B cell (primary cell): ENCODE measurements around the gene MYO6. TPM values are rescaled to one million over a fixed set of nuclear protein-coding genes. Genes with fewer than 3 reads are reported as not detected.

Experiments used
- ATAC-seq: fragments of 200-7000 bp; cut with Tn5 transposase; one replicate; pipeline ENCODE4 v1.10.0; 2021; ENCODE audit warnings: low read depth, mild to moderate bottlenecking, moderate number of reproducible peaks, moderate library complexity
- CTCF ChIA-PET: fragments of 350-600 bp; sonication (Branson Sonifier 250); formaldehyde crosslinking; loops from one replicate; lab custom pipeline; 2021; ENCODE audit warnings: antibody characterized with exemption, inconsistent platforms; lab: Charles Lee
- POLR2A ChIA-PET: fragments of 350-600 bp; sonication (Branson Sonifier 250); formaldehyde crosslinking; loops from one replicate; lab custom pipeline; 2021; ENCODE audit warnings: antibody characterized with exemption; lab: Charles Lee
- DNase-seq: peaks from one replicate; pipeline ENCODE4 v3.0.0; 2013
- H2AFZ ChIP-seq: 2 replicates; pipeline ENCODE4 v1.6.1; 2012; ENCODE audit warnings: mild to moderate bottlenecking, low read depth, low read length; ENCODE audit not compliant: insufficient read depth, poor library complexity, severe bottlenecking
- H3K27ac ChIP-seq, 2 donors: 1 replicate in 1 of 2; 2 replicates in 1 of 2; pipeline ENCODE4 v1.5.1; 2012 to 2013; ENCODE audit warnings: low read length in 2 of 2, mild to moderate bottlenecking in 2 of 2, moderate library complexity in 1 of 2
- H3K27me3 ChIP-seq, 4 experiments: fragments of 200-600 bp in 1 of 4; sonication (generic) in 1 of 4; replicated peaks in 1 of 4; 1 replicate in 2 of 4; 2 replicates in 2 of 4; pipeline versions ENCODE4 v1.6.1 to v1.7.0; 2013 to 2016; ENCODE audit warnings: low read length in 3 of 4, mild to moderate bottlenecking in 2 of 4, mixed read lengths in 1 of 4, moderate library complexity in 1 of 4; ENCODE audit not compliant: insufficient read depth in 4 of 4, control insufficient read depth in 3 of 4; ENCODE audit errors: control extremely low read depth in 1 of 4
- H3K36me3 ChIP-seq, 2 experiments: replicated peaks in 1 of 2; 1 replicate in 1 of 2; 2 replicates in 1 of 2; pipeline versions ENCODE4 v1.6.1 to v1.7.1; 2013; ENCODE audit warnings: low read length in 1 of 2; ENCODE audit not compliant: insufficient read depth in 2 of 2, control insufficient read depth in 1 of 2; ENCODE audit errors: control extremely low read depth in 1 of 2, extremely low read depth in 1 of 2
- H3K4me1 ChIP-seq, 2 donors: fragments of 200-600 bp in 1 of 2; sonication (generic) in 1 of 2; 1 replicate in 1 of 2; 2 replicates in 1 of 2; pipeline versions ENCODE4 v1.5.1 to v1.6.1; 2013 to 2017; ENCODE audit warnings: low read length in 2 of 2; ENCODE audit not compliant: control insufficient read depth in 2 of 2, insufficient read depth in 2 of 2
- H3K4me2 ChIP-seq: replicated peaks from 2 replicates; pipeline ENCODE3; 2012; ENCODE audit warnings: mild to moderate bottlenecking, low read depth, low read length; ENCODE audit not compliant: poor library complexity, severe bottlenecking
- H3K4me3 ChIP-seq, 5 experiments: fragments of 200-600 bp in 1 of 5; sonication (generic) in 1 of 5; 1 replicate in 3 of 5; 2 replicates in 2 of 5; pipeline versions ENCODE4 v1.5.1 to v1.7.0; 2011 to 2016; ENCODE audit warnings: low read length in 4 of 5, mild to moderate bottlenecking in 4 of 5, low read depth in 2 of 5, control low read depth in 1 of 5, moderate library complexity in 1 of 5; ENCODE audit not compliant: insufficient read depth in 1 of 5; ENCODE audit errors: control extremely low read depth in 1 of 5, extremely low read depth in 1 of 5
- H3K79me2 ChIP-seq: fragments of 200-600 bp; sonication (generic); one replicate; pipeline ENCODE4 v1.6.0; 2016; ENCODE audit warnings: low read length; ENCODE audit not compliant: control insufficient read depth, insufficient read depth
- H3K9ac ChIP-seq: fragments of 200-600 bp; sonication (generic); 2 replicates; pipeline ENCODE4 v1.6.1; 2017; ENCODE audit warnings: mild to moderate bottlenecking, low read length, moderate library complexity
- H3K9me3 ChIP-seq, 3 donors: one replicate each; pipeline versions ENCODE4 v1.6.1 to v1.7.1; 2013; ENCODE audit warnings: low read length in 2 of 3; ENCODE audit not compliant: control insufficient read depth in 2 of 3, insufficient read depth in 1 of 3; ENCODE audit errors: control extremely low read depth in 1 of 3
- H4K20me1 ChIP-seq: 2 replicates; pipeline ENCODE4 v1.6.0; 2012; ENCODE audit warnings: mild to moderate bottlenecking, low read length; ENCODE audit not compliant: insufficient read depth, control insufficient read depth, poor library complexity, severe bottlenecking
- H3K27ac Mint-ChIP-seq: one replicate; pipeline ENCODE4 v1.8.0; 2021; ENCODE audit warnings: mixed read lengths
- H3K27me3 Mint-ChIP-seq: one replicate; pipeline ENCODE4 v1.8.0; 2021; ENCODE audit warnings: mixed read lengths
- H3K4me1 Mint-ChIP-seq: one replicate; pipeline ENCODE4 v1.8.0; 2021; ENCODE audit warnings: mixed read lengths
- H3K4me3 Mint-ChIP-seq: one replicate; pipeline ENCODE4 v1.8.0; 2021; ENCODE audit warnings: mixed read lengths
- H3K9me3 Mint-ChIP-seq: one replicate; pipeline ENCODE4 v1.8.0; 2022; ENCODE audit warnings: mixed read lengths; ENCODE audit not compliant: insufficient read depth
- CTCF ChIP-seq: fragments of 200-600 bp; IDR thresholded peaks from one replicate; pipeline ENCODE4 v1.8.0; 2022; ENCODE audit warnings: antibody characterized with exemption, mild to moderate bottlenecking
- EZH2 ChIP-seq: IDR thresholded peaks from 2 replicates; pipeline ENCODE4 v1.6.1; 2012; ENCODE audit warnings: borderline replicate concordance, low read depth, mild to moderate bottlenecking, moderate library complexity, low read length; ENCODE audit not compliant: insufficient read depth, poor library complexity, severe bottlenecking
- WGBS: methylation state at CpG from one replicate; pipeline ENCODE4 v1.1.5; 2013; ENCODE audit warnings: missing lambda C conversion rate; ENCODE audit not compliant: insufficient coverage; 5-methylcytosine and 5-hydroxymethylcytosine counted together
- intact Hi-C: fragments of 100-400 bp; cut with micrococcal nuclease; formaldehyde crosslinking; loops from one replicate; pipeline ENCODE4 v1.10.0; 2022
- polyA plus RNA-seq: library from polyadenylated mRNA; depleted of rRNA; stranded (reverse); fragments of >200 nt; gene quantifications from 2 replicates; pipeline ENCODE4 v1.2.3, GENCODE V29; 2012
- total RNA-seq, 2 donors: library from RNA; stranded (reverse); fragments of 120-200 nt in 1 of 2; gene quantifications; 1 replicate in 1 of 2; 2 replicates in 1 of 2; pipeline versions ENCODE4 v1.2.3 to v1.2.4, GENCODE V29; 2013 to 2022

The MYO6 gene
- total and polyA plus RNA-seq, 2 donors (not counting 1 experiment from before 2014, with no cell fraction given) = 0.09 to 0.59 TPM

GRCh38 chr6:75808507-75808906, 59.5 kb downstream of the MYO6 start:
- TF ChIP-seq EZH2 = no peak
- no peak for TF ChIP-seq CTCF
- Histone ChIP-seq H3K4me3 (no peak overlapping the region), H3K4me1 (no peaks in the 10 kb centered on the region), H3K36me3 (no peaks in the 10 kb centered on the region), H4K20me1 (no peaks in the 10 kb centered on the region), H3K9ac (no peak overlapping the region), H3K9me3 (no peaks in the 10 kb centered on the region), H3K79me2 (no peaks in the 10 kb centered on the region), H2AFZ (no peak overlapping the region), H3K27me3 (no peaks in the 10 kb centered on the region), H3K4me2 (no peak overlapping the region), H3K27ac (no peak overlapping the region)
- no peak overlapping the region for H3K4me3 Mint-ChIP-seq
- H3K27me3 Mint-ChIP-seq = peaks cover 11% of the 10 kb centered on the region
- intact Hi-C loops = no loop called here
- no peaks in the 10 kb centered on the region for H3K4me1 Mint-ChIP-seq
- POLR2A ChIA-PET = no interaction called here
- ATAC-seq = no peak
- DNase-seq = no peak
- H3K9me3 Mint-ChIP-seq = peaks cover 6% of the 10 kb centered on the region
- H3K27ac Mint-ChIP-seq = no peak overlapping the region
- CTCF ChIA-PET = no interaction called here

GRCh38 chr6:75812560-75812959, 63.5 kb downstream of the MYO6 start:
- H3K27ac ChIP-seq = no peak overlapping the region
- Mint-ChIP-seq H3K4me1 (no peaks in the 10 kb centered on the region), H3K4me3 (no peak overlapping the region), H3K27me3 (peaks cover 22% of the 10 kb centered on the region), H3K9me3 (peaks cover 6% of the 10 kb centered on the region), H3K27ac (no peak overlapping the region)
- TF ChIP-seq CTCF = no peak
- no peak for TF ChIP-seq EZH2
- H3K27me3 ChIP-seq = no peaks in the 10 kb centered on the region
- H3K79me2 ChIP-seq = no peaks in the 10 kb centered on the region
- no peaks in the 10 kb centered on the region for H3K36me3 ChIP-seq
- H3K9ac ChIP-seq = no peak overlapping the region
- ChIA-PET POLR2A (no interaction called here), CTCF (no interaction called here)
- DNase-seq = no peak
- no peaks in the 10 kb centered on the region for H3K4me1 ChIP-seq
- H4K20me1 ChIP-seq = no peaks in the 10 kb centered on the region
- no peak overlapping the region for H2AFZ ChIP-seq
- H3K9me3 ChIP-seq = no peaks in the 10 kb centered on the region
- no peak overlapping the region for H3K4me3 ChIP-seq
- intact Hi-C loops = no loop called here
- no CpG with 5 or more reads among the region's 1 CpG for WGBS
- no peak for ATAC-seq
- no peak overlapping the region for H3K4me2 ChIP-seq
